PC-3 (cell line): ENCODE results near the gene RNASEH1. TPM values are rescaled to one million over a fixed set of nuclear protein-coding genes. Genes with fewer than 3 reads are reported as not detected.

ENCODE experiments used
- ATAC-seq: fragments of 200-7000 bp; cut with Tn5 transposase; 2 replicates; pipeline ENCODE4 v1.9.1; 2020; ENCODE audit warnings: mild to moderate bottlenecking, moderate library complexity
- BruUV-seq: library from RNA; stranded (reverse); fragments of 400-500 nt; replicated peaks from 2 replicates; lab custom pipeline; 2021; lab: Mats Ljungman, UMichigan
- CTCF ChIA-PET: fragments of 300-600 bp; sonication (Branson Sonifier 250); formaldehyde crosslinking; loops from one replicate; lab custom pipeline; 2022; ENCODE audit warnings: antibody characterized with exemption; lab: Charles Lee
- POLR2A ChIA-PET: fragments of 300-600 bp; sonication (Branson Sonifier 250); formaldehyde crosslinking; loops from one replicate; lab custom pipeline; 2022; ENCODE audit warnings: antibody characterized with exemption; ENCODE audit not compliant: unreplicated experiment; lab: Charles Lee
- DNase-seq: peaks from one replicate; pipeline ENCODE4 v3.0.0-alpha.2; 2015
- H2AFZ ChIP-seq: fragments of 300-600 bp; sonication (generic); 2 replicates; pipeline ENCODE4 v1.6.0; 2016; ENCODE audit warnings: antibody characterized with exemption, low read length
- H3F3A ChIP-seq: fragments of 300-600 bp; sonication (generic); one replicate; pipeline ENCODE4 v1.6.0; 2017; ENCODE audit warnings: antibody characterized with exemption, low read length, control low read depth, mild to moderate bottlenecking; ENCODE audit not compliant: unreplicated experiment
- H3K27ac ChIP-seq: fragments of 300-600 bp; sonication (generic); 2 replicates; pipeline ENCODE4 v1.5.1; 2016; ENCODE audit warnings: mild to moderate bottlenecking, low read length
- H3K27me3 ChIP-seq: fragments of 300-600 bp; sonication (generic); 2 replicates; pipeline ENCODE4 v1.6.1; 2016; ENCODE audit warnings: low read length, mixed read lengths
- H3K36me3 ChIP-seq: fragments of 300-600 bp; sonication (generic); 2 replicates; pipeline ENCODE4 v1.6.1; 2016; ENCODE audit warnings: low read depth, mixed run types, low read length, mixed read lengths
- H3K4me1 ChIP-seq: fragments of 300-600 bp; sonication (generic); 2 replicates; pipeline ENCODE4 v1.5.1; 2016; ENCODE audit warnings: low read length; ENCODE audit not compliant: insufficient read depth
- H3K4me2 ChIP-seq: fragments of 300-600 bp; sonication (generic); 2 replicates; pipeline ENCODE4 v1.6.0; 2016; ENCODE audit warnings: low read length
- H3K4me3 ChIP-seq: fragments of 300-600 bp; sonication (generic); 2 replicates; pipeline ENCODE4 v1.5.1; 2016; ENCODE audit warnings: mild to moderate bottlenecking, low read length, mixed read lengths
- H3K79me2 ChIP-seq: fragments of 300-600 bp; sonication (generic); 2 replicates; pipeline ENCODE4 v1.6.1; 2017; ENCODE audit warnings: low read length, mixed read lengths
- H3K9ac ChIP-seq: fragments of 300-600 bp; sonication (generic); 2 replicates; pipeline ENCODE4 v1.6.0; 2016; ENCODE audit warnings: mild to moderate bottlenecking, low read length
- H3K9me2 ChIP-seq: fragments of 300-600 bp; sonication (generic); replicated peaks from 2 replicates; pipeline ENCODE4 v1.6.1; 2016; ENCODE audit warnings: mixed run types, low read length, mixed read lengths
- H3K9me3 ChIP-seq: fragments of 300-600 bp; sonication (generic); 2 replicates; pipeline ENCODE4 v1.6.1; 2016; ENCODE audit warnings: low read length, mixed read lengths
- H4K20me1 ChIP-seq: fragments of 300-600 bp; sonication (generic); 2 replicates; pipeline ENCODE4 v1.6.1; 2016; ENCODE audit warnings: low read length, mixed read lengths
- EZH2 ChIP-seq: fragments of 300-600 bp; sonication (generic); IDR thresholded peaks from one replicate; pipeline ENCODE4 v1.6.1; 2017; ENCODE audit warnings: antibody characterized with exemption, mild to moderate bottlenecking, low read length; ENCODE audit not compliant: unreplicated experiment
- EZH2phosphoT487 ChIP-seq: fragments of 300-600 bp; sonication (generic); IDR thresholded peaks from 2 replicates; pipeline ENCODE4 v1.6.1; 2018; ENCODE audit warnings: mild to moderate bottlenecking, antibody characterized with exemption, low read length, borderline replicate concordance
- intact Hi-C: fragments of 100-400 bp; cut with micrococcal nuclease; formaldehyde crosslinking; loops from 2 replicates; pipeline ENCODE4 v1.9.0; 2023
- total RNA-seq: library from RNA; depleted of rRNA; stranded (reverse); fragments of >200 nt; gene quantifications from 2 replicates; pipeline ENCODE4 v1.2.3, GENCODE V29; 2014
- TF ChIP-seq, protein P1 (sequence below): fragments of 300-600 bp; sonication (generic); conservative IDR thresholded peaks from 2 replicates; pipeline ENCODE4 v1.5.1; 2017; ENCODE audit warnings: antibody characterized with exemption, low read depth, mild to moderate bottlenecking, low read length

Gene RNASEH1
- total RNA-seq, 1 experiment from 2014 or later = 51.1 TPM

DNA sequence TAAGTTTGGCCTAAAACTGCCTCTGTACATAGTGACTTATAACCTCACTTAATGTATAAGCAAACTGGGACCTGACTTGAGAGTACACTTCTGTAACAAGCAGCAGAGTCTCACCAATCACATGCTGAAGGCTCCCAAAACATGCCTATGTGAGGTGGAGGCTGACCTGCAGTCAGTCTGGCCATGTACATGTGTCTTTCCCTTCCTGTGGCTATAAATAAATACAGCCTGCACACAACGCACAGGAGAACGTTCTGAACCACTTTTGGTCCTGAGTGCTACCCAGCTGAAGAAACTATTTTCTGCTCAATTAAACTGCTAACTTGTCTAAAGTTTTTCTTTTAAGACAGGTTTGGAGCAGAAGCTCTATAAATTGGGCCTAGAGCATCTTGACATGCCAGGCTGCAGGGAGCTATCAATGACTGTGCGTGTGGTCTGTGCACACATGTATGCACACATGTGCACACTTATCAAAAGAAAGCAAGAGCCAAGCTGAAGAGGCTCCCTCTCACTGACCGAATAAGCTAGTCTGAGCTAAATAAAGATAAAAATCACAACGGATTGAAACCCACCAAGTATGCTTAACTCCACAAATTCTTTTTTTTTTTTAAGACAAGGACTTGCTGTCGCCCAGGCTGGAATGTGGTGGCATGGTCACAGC, 15.0 kb downstream of the RNASEH1 start:
- no peak overlapping the region for H3K4me3 ChIP-seq
- TF ChIP-seq, protein P1, sequence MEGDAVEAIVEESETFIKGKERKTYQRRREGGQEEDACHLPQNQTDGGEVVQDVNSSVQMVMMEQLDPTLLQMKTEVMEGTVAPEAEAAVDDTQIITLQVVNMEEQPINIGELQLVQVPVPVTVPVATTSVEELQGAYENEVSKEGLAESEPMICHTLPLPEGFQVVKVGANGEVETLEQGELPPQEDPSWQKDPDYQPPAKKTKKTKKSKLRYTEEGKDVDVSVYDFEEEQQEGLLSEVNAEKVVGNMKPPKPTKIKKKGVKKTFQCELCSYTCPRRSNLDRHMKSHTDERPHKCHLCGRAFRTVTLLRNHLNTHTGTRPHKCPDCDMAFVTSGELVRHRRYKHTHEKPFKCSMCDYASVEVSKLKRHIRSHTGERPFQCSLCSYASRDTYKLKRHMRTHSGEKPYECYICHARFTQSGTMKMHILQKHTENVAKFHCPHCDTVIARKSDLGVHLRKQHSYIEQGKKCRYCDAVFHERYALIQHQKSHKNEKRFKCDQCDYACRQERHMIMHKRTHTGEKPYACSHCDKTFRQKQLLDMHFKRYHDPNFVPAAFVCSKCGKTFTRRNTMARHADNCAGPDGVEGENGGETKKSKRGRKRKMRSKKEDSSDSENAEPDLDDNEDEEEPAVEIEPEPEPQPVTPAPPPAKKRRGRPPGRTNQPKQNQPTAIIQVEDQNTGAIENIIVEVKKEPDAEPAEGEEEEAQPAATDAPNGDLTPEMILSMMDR = no peak
- TF ChIP-seq EZH2 = no peak
- TF ChIP-seq EZH2phosphoT487 = no peak
- no peak for DNase-seq
- CTCF ChIA-PET = no interaction called here
- peaks cover 63% of the 10 kb centered on the region for H3K36me3 ChIP-seq
- H3F3A ChIP-seq = no peaks in the 10 kb centered on the region
- no peak overlapping the region for H3K27ac ChIP-seq
- no peaks in the 10 kb centered on the region for H4K20me1 ChIP-seq
- no peaks in the 10 kb centered on the region for H3K9me2 ChIP-seq
- H3K9me3 ChIP-seq = no peaks in the 10 kb centered on the region
- H3K79me2 ChIP-seq = peaks cover 17% of the 10 kb centered on the region; the same call in 1 of the 2 replicates
- peaks cover 5% of the 10 kb centered on the region for H3K4me1 ChIP-seq
- no peak overlapping the region for H3K4me2 ChIP-seq
- H2AFZ ChIP-seq = no peak overlapping the region
- intact Hi-C loops = no loop called here
- POLR2A ChIA-PET = no interaction called here
- BruUV-seq = no TSS peak
- ATAC-seq = no peak
- no peak overlapping the region for H3K9ac ChIP-seq
- H3K27me3 ChIP-seq = no peaks in the 10 kb centered on the region

DNA sequence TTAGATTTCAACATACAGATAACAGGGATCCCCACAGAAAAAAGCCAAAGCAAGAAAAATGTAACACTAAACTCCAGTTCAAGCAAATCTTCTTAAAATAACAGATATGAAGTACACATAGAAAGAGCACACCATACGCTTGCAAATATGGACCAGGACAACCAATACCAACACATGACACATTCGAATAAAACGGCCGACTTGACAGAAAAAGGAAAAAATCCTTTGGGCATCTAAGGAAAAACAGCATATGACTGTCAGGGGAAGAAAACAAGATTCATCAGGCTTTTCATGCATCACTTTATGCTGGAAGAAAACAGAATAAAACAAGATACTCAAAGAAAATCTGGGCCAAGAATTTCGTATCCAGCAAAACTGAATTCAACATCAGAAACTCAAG, 16.0 kb downstream of the RNASEH1 start:
- Histone ChIP-seq H3K4me1 (peaks cover 2% of the 10 kb centered on the region), H3K4me3 (no peak overlapping the region), H3K9me3 (no peaks in the 10 kb centered on the region), H2AFZ (no peak overlapping the region), H3F3A (no peaks in the 10 kb centered on the region), H3K27me3 (no peaks in the 10 kb centered on the region), H3K9me2 (no peaks in the 10 kb centered on the region), H3K36me3 (peaks cover 55% of the 10 kb centered on the region), H3K79me2 (peaks cover 17% of the 10 kb centered on the region; the same call in 1 of the 2 replicates), H3K4me2 (no peak overlapping the region), H3K9ac (no peak overlapping the region), H4K20me1 (no peaks in the 10 kb centered on the region), H3K27ac (no peak overlapping the region)
- ATAC-seq = no peak
- TF ChIP-seq EZH2 (no peak), EZH2phosphoT487 (no peak)
- TF ChIP-seq, protein P1 = no peak
- DNase-seq = no peak
- POLR2A ChIA-PET = no interaction called here
- intact Hi-C loops = no loop called here
- no TSS peak for BruUV-seq
- CTCF ChIA-PET = no interaction called here

DNA sequence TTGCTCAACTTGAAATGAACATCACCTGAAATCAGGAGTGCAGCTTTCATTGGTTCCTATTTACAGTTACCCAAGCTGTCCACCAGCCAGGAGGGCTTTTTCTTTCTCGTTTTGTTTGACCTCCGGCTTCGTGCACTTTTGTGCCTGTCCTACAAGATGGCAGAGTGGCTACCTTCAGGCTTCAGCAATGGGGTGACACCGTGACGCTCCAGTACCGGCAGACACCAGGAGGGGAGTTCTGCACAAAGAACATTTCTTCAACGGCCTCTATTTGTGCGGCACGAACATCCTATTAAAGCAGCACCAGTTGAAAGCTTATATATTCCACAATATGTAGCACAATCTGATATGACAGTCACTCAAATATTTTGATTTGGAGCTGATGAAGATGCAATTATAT, 18.3 kb downstream of the RNASEH1 start:
- intact Hi-C loops = loop anchor here (5.0 kb wide), 1 partner anchor 112 kb away; no protein-coding TSS in a partner anchor
- no peak overlapping the region for H3K9ac ChIP-seq
- CTCF ChIA-PET = no interaction called here
- H3K9me3 ChIP-seq = no peaks in the 10 kb centered on the region
- peaks cover 24% of the 10 kb centered on the region for H3K4me1 ChIP-seq
- H3K27me3 ChIP-seq = no peaks in the 10 kb centered on the region
- no peak overlapping the region for H3K27ac ChIP-seq
- H3K4me3 ChIP-seq = no peak overlapping the region
- H3K79me2 ChIP-seq = peaks cover 17% of the 10 kb centered on the region; the same call in 1 of the 2 replicates
- no peak overlapping the region for H2AFZ ChIP-seq
- H3K4me2 ChIP-seq = no peak overlapping the region
- TF ChIP-seq EZH2phosphoT487 (no peak), EZH2 (no peak)
- TF ChIP-seq, protein P1 = no peak
- DNase-seq (no peak), ATAC-seq (no peak)
- peaks cover 35% of the 10 kb centered on the region for H3K36me3 ChIP-seq
- no TSS peak for BruUV-seq
- no peaks in the 10 kb centered on the region for H3K9me2 ChIP-seq
- no peaks in the 10 kb centered on the region for H4K20me1 ChIP-seq
- H3F3A ChIP-seq = no peaks in the 10 kb centered on the region
- POLR2A ChIA-PET = interaction anchor here (0.7 kb wide), 1 partner anchor 18 kb away, joined by 6 read pairs; no protein-coding TSS in a partner anchor
